Anterior cingulate cortex (tissue), 58 donors: ENCODE measurements around the gene FNDC10.
"Not testable (repeated sequence)": the region's sequence is repeated elsewhere in the genome, so short reads cannot be mapped to it uniquely, and the experiment has no call there.

Experiments
- DNase-seq, 58 donors: peaks; one replicate each; lab custom pipeline; 2025; lab: John Stamatoyannopoulos, UW

FNDC10 gene

DNA sequence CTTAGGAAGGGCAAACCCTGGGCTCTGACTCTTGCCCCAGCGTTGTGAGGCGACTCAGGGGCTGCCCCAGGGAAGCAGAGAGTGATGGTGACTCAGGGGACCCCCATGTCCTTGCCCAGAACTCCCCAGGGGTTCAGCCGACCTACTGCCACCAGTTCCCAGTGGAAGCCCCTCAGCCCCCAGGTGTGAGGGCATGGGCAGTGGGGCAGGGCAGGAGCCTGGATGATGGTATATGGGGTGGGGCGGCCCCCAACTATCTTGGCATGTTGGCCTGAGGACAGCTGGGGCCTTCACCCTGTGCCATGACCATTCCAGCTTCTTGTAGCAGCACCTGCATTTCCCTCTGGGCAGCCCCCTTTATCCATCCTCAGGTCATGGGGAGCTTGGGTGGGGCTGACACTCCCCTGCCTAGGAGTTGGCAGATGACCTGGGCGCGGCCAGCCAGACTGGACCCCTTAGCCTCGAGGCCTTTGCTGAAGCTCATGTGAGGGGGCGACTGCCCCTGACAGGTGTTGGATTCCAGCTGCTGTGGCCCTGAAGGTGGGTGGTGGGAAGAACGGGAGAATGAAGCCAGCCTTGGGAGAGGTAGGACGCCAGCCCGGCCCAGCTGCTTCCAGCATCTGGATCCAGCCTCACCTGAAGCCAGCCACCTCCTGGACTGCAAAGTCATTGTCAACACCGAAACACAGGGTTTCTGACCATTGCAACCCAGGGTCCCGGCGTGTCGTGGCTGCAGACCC lies 1.8 kb upstream of the FNDC10 start:
- DNase-seq, result no peak

DNA sequence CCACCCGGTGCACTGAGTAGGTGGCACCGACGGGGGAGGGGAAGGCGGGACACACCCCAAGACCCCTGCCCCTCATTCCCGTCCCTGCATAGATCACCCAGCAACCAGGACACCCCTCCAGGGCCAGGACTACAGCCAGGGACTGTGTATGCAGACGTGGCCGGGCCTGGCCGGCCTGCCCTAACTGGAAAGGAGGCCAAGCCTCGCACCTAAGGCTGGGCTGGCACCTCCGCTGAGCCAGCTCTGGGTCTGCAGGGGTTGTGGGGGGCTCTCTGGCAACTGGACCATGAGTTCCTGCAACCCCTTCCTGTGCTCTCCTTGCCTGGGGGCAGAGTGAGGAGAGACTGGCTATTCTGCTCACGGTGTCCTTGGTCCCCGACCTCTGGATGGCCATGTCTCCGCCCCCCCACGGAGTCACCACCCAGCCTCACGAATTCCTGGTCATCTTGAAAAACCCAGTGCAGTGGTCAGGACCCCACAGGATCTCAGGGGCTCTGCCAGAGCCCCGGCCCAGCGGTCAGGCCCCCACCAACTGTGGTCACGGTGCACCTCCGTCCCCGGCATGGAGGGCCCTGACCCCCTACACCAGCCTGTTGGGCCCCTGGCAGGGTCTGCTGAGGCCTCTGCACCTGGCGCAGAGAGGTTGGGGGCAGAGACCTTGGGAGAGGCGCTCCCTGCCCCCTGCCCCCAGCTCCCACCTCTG lies 1.1 kb upstream of the FNDC10 start:
- DNase-seq, result no peak

DNA sequence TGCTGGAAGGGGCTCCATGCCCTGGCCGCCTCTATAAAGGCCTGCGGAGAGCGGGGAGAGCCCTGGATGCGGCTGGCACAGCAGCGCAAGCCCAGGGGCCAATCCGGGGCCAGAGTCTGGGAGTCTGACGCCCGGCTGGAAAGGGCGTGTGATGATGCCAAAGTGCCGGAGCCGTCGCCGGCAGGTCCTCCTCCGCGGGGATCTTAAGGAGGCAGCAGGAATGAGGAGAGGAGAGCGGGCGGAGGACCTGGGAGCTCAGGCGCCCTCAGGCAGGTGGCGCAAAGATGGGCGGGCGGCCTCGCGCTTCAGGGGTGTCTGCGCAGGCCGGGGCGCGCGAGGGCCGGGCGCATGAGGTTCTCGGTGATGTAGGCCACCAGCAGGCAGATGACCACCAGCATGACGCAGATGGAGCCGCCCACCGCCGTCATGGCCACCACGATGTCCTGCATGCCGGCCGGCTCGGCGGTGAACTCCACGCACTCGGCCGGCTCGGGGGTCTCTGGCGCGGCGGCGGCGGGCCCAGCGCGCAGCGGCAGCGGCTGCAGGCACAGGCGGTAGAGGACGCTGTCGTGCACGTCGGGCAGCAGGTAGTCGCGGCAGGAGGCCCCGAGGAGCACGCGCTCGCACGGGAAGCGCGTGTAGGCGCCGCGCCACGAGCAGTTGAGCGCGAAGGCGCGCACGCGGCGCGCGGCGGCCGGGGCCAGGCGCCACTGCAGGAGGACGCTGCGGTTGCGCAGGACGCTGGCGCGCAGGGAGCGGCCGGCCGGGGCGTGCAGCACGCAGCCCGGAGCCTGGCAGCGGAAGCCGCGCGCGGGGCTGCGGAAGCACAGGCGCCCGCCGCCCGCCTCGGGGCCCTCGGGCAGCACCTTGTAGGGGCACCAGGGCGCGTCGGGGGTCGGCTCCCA lies 653 bp downstream of the FNDC10 start:
- DNase-seq, result peak in 6 of 58 donors; percentile 9 to 41 (median 18)

DNA sequence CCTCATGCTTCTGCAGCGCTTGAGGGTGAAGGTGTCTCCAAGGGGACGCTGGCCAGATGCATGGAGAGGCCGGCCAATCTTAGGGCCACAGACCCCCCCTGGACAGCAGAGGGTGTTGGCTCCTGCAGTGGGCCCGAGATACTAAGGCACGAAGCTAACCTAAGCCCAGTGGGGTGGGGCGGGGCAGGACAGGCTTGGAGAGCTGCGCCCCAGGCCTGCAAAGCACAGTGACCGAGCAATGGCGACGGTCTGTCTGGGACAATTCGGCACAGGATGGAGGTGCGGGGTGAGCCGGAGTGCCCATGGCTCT lies 1.3 kb downstream of the FNDC10 start:
- no peak for DNase-seq

DNA sequence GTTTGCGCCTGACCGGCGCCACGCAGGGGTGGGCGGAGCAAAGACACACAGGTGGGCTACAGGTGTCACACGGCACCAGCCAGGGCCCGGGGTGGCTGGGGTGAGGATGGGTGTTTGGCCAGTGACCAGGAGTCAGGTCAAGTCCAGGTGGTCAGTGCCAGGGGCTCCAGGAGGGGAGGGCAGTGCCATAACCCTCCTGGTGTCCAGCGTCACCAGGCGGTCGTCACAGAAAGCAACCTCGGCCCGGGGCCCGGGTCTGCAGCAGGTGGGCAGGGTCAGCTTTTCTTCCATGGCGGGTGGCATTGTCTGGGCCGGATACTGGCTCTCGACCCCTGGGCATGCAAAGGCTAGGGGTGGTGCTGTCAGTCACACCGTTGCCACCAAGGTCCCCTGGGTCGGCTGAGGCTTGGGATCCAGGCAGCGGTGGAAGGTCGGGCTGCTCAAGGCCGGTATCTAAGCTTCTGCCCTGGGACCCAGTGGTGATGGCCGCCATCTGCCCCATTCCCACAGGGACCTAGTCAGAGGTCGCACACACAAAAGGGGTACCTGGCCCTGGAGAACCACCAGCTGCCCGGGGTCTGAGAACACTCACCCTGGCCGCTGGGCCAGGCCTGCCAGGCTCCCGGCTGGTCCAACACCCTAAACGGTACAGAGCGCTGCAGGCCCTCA lies 1.8 kb downstream of the FNDC10 start:
- DNase-seq, result no peak

DNA sequence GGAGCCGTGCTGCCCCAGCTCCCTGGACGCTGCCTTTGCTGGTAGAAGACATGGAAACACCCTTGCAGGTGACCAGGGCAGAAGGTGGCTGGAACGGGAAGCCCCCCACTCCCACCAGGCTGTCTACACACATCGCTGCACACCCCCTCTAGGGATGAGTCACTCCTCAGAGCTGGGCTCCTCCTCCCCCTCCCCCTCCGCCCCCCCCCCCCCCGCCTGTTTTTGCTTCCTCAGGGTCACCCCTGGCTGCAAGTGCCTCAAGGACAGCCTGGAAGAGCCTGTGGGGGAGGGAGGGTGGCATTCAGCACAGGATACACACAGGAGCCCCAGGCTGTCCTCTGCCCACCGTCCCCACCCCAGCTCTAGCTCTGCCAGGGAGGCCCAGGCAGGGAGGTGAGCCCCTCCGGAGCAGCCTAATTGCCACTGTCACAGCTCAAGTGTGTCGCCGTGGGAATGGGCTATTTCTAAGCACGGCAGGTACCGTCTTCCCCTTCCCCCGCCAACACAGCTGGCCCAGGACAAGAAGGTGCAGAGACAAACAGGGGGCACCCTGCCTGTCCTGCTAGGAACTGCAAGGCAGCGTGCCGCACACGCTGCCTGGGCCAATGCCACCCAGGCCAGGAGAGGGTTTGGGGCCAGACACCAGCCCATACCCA lies 2.5 kb downstream of the FNDC10 start:
- DNase-seq, result no peak

DNA sequence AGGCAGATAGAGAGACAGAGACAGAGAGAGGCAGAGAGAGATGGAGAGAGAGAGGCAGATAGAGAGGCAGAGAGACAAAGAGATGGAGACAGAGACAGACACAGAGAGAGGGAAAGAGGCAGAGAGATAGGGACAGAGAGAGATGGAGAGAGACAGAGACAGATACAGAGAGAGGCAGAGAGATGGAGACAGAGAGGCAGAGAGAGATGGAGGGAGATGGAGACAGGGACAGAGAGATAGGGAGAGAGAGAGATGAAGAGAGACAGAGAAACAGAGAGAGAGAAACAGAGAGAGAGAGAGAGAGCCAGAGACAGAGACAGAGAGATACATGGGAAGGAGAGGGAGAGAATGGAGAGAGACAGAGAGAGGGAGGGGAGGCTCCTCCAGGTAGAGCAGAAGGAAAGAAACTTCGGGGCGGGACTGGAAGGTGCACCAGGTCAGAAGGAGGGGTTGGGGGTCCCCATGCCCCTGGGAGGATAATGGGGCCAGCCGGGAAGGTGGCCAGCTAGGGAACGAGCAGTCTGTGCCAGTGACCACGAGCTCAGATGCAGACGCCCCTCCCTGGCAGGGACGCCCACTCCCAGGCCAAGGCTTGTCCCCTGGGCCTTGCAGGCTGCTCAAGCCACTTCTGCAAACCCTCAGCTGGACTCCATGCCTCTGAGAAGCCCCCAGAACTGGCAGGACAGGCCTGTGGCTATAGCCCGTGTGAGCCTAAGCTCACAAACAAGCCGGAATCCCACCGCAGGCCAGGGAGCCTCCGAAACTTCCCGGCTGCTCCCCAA lies 3.3 kb downstream of the FNDC10 start:
- no peak for DNase-seq

DNA sequence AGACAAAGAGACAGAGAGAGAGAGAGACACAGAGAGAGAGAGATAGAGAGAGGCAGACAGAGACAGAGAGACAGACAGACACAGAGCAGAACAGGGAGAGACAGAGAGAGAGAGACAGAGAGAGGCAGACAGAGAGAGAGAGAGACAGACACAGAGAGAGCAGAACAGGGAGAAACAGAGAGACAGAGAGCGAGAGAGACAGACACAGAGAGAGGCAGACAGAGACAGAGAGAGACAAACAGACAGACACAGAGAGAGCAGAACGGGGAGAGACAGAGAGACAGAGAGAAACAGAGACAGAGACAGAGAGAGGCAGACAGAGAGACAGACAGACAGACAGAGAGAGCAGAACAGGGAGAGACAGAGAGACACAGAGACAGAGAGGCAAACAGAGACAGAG lies 4.6 kb downstream of the FNDC10 start:
- not testable (repeated sequence) for DNase-seq

DNA sequence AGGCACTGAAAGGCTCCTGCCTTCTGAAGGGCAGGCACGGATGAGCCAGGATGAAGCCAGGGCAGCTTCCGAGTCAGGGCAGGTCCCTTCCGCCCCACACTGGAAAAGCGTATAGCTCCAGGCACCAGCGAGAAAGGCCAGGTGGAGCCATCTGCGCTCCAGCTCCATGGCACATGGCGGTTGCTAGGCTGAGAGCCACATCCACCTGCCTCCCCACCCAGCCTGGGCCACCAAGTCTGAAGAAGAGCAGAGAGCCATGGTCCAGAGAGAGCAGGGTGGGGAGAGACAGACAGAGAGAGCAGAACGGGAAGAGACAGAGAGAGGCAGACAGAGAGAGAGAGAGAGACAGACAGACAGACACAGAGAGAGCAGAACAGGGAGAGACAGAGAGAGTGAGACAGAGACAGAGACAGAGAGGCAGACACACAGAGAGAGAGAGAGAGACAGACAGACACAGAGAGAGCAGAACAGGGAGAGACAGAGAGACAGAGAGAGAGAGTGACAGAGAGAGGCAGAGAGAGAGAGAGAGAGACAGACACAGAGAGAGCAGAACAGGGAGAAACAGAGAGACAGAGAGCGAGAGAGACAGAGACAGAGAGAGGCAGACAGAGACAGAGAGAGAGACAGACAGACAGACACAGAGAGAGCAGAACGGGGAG lies 5.2 kb downstream of the FNDC10 start:
- no peak for DNase-seq

DNA sequence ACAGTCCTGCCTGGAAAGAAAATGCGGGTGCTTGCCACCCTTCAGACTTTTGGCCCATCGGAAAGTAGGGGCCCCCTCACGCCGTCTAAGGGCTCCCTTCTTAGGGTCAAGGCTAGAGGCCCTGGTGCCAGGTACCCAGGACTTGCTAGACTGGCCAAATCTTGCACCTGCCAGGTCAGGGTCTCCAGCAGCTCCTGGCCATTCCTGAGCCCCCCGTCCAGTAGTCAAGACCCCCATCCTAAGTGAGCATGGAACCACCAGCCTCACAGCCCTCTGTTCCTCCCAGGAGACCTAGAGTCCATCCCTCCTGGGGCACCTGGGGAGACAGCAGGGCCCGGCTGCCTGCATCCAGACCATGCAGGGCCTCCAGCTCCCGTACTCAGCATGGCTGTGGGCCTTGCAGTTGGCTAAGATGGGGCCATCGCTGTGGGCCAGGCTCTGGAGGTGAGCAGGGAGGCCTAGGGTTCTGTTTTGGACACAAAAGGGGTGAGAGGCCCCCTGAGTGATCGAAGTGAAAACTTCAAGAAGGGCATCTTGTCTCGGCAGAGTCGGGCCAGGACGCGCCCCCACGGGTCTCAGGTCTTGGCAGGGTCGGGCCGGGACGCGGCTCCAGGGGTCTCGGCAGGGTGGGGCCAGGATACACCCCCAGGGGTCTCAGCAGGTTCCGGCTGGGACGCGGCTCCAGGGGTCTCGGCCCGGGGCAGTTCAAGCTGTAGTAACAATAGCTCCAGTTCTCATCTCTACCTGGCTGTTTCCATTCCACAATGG lies 5.9 kb downstream of the FNDC10 start:
- no peak for DNase-seq

DNA sequence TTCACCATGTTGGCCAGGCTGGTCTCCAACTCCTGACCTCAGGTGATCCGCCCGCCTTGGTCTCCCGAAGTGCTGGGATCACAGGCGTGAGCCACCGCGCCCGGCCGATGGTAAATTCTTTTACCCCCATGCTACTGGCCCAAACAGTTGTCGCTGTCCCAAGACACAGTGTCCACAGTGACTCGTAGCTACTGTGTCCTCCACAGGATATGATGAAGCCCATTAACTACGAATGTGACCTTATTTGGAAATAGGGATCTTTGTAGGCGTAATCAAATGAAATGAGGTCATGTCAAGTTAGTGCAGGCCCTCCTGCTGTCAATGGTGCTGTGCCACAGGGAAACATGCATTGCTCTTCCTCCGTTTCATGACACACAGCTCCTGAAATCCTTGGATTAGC lies 8.5 kb downstream of the FNDC10 start:
- no peak for DNase-seq

DNA sequence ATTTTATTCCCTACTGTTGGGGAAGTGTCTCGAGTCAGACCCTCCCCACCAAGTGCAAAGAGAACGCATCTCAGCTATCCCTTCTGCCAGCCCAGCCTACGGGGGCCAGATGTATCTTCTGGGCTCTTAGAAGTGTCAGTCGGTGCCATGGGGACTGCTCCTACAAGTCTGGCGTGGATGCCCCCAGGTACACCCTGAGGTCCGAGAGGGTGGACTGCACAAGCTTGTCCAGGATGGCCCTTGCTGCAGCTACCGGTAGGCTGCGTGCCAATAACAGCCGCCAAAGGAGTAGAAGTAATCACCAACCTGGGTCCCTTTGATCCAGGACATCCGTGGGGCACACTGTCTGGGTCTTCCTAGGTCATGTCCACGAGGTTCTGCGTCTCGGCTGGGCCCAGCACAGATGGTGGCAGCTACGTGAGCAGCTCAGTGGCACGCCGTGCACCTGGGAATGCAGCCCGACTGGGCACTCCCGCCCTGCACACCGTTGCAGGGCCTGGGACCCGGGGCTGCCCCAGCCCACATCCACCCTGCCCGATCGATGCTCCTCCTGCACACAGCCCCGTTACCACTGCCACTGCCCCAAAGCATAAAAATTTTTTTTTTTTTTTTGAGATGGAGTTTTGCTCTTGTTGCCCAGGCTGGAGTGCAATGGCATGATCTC lies 16.5 kb downstream of the FNDC10 start:
- no peak for DNase-seq

DNA sequence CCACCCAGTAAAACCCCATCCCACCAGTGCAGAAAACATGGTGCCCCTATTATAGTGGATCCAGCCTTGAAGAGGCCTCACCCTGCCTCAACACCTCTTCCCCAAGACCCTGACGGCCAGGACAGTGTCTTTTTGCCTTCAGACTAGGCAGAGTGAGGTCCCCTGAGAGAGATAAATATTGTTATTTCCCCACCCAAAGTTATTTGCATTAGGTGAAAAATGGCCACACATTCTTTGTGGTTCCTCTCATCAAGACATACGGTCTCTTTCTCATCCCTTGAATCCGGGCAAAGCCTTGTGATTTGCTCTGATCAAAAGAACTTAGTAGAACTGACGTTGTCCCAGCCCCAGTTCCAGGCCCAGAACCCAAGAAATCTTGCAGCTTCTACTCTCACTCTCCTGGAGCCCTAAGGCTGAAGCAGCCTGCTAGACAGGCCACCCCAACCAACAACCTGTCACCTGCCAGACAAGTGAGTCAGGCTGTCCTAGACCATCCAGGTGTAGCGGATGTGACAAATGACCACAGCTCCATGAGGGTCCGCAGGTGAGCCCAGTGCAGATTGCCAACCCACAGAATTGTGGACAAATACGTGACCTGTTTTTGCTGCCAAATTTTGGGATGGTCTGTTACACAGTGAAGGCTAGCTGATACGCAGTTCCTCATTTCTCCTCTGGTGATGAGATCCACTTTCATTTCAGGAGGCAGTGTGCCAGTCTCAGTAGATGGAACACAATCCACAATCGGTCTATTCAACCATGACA lies 17.2 kb downstream of the FNDC10 start:
- DNase-seq, result no peak

DNA sequence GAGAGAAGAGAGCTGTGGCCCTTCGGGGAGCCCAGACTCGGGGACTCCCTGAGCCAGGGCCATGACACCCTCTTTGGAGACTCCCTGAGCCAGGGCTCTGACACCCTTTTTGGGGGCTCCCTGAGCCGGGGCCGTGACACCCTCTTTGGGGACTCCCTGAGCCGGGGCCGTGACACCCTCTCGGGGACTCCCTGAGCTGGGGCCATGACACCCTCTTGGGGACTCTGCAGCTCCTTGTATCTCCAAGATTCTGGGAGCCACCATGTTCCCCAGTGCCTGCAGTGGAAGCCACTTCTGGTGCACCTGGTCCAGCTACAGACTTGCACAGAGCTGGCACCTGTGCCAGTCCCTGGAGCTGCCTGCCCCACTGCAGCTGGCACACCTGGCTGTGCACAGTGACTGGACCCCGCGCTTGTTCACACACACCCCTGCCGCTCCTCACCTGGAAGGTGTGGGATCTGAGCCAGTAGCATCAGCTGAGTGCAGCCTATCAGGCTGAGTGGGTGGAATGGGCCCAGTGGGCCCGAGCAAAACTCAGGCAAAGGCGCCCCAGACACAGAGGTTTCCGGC lies 21.5 kb downstream of the FNDC10 start:
- no peak for DNase-seq

DNA sequence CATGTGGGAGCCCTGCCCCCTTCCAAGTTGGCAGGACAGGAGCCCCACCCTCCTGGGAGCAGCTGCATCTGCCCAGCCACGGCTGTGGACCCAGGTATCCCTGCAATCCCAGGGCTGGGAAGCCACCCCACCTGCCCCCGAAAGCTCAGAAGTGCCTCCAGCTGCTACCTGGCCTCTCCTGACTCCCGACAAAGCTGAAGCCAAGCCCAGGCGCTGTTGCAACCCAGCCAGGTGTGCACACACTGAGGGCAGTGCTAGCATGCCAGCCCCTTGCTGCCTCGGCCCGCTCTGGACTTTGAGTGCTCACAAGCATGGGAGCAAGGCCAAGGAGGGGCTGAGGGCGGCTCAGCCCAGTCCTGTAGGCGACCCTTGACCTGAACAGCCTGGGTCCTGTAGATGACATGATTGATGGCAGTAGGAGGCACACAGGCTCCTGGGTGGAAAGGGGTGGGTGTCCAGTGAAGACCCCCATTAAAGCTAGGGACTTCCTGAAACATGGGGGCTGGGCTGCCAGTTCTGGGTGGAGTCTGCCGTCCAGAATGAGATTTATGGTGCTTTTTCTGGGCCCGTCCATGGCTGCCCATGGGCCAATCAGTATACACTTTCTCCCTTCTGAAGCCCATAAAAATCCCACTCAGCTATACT lies 22.4 kb downstream of the FNDC10 start:
- no peak for DNase-seq
